Testis (tissue), 2 donors: ENCODE data around the gene PRDM1.

Experiments
- CTCF ChIP-seq, 3 experiments: fragments of 450-650 bp in 2 of 3; fragments of 200-600 bp in 1 of 3; sonication (generic) in 1 of 3; IDR thresholded peaks; one replicate each; pipeline ENCODE4 v1.5.1; 2016 to 2019; ENCODE audit warnings: antibody characterized with exemption in 3 of 3, mild to moderate bottlenecking in 2 of 3, moderate library complexity in 1 of 3
- POLR2A ChIP-seq: fragments of 450-650 bp; IDR thresholded peaks from one replicate; pipeline ENCODE4 v1.6.1; 2017; ENCODE audit warnings: antibody characterized with exemption, mild to moderate bottlenecking, moderate library complexity

DNA sequence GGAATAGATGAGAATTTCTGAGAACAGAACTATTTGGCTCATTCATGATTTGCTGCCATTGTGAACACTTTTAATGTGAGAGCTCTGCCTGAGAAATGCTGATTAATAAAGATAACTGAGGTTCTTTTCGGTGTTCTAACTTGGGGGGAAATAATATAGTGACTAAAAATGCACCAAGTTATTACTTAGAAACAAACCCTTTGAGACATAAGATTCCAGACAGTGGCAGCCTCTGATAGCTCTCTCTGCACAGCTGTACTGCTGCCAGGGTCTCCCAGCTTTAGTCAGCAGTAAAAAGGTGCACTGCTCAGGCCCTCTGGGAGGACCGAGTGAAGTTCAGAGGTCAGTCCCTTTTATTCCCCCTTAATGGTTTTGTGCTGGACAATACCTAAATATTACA is 2.5 kb upstream of the PRDM1 start:
- TF ChIP-seq CTCF (IDR thresholded peaks at IDR 0.05), result no peak
- TF ChIP-seq POLR2A, result no peak
